Calu3 (cell line): ENCODE measurements around the gene BLTP3A. TPM values are rescaled to one million over a fixed set of nuclear protein-coding genes. Genes with fewer than 3 reads are reported as not detected.
A peak's percentile ranks its signal among the peaks of the same experiment; 100 is the strongest.

Experiments used
- BruUV-seq: library from RNA; stranded (reverse); fragments of 400-500 nt; replicated peaks from 2 replicates; lab custom pipeline; 2021; lab: Mats Ljungman, UMichigan
- CTCF ChIA-PET: fragments of 300-600 bp; sonication (Branson Sonifier 250); formaldehyde crosslinking; loops from one replicate; lab custom pipeline; 2022; ENCODE audit warnings: antibody characterized with exemption; lab: Charles Lee
- DNase-seq: peaks from one replicate; pipeline ENCODE4 v3.0.0; 2022
- H3K27ac Mint-ChIP-seq: one replicate; pipeline ENCODE4 v1.8.0; 2022; ENCODE audit warnings: mixed read lengths; ENCODE audit not compliant: unreplicated experiment
- H3K27me3 Mint-ChIP-seq: one replicate; pipeline ENCODE4 v1.8.0; 2022; ENCODE audit warnings: mixed read lengths; ENCODE audit not compliant: unreplicated experiment
- H3K36me3 Mint-ChIP-seq: one replicate; pipeline ENCODE4 v1.8.0; 2022; ENCODE audit warnings: mild to moderate bottlenecking, moderate library complexity, mixed read lengths; ENCODE audit not compliant: insufficient read depth, unreplicated experiment
- H3K4me1 Mint-ChIP-seq: one replicate; pipeline ENCODE4 v1.8.0; 2022; ENCODE audit warnings: mild to moderate bottlenecking, low read depth, mixed read lengths; ENCODE audit not compliant: unreplicated experiment
- H3K4me3 Mint-ChIP-seq: one replicate; pipeline ENCODE4 v1.8.0; 2022; ENCODE audit warnings: mild to moderate bottlenecking, low read depth, moderate library complexity, mixed read lengths; ENCODE audit not compliant: unreplicated experiment
- H3K9me3 Mint-ChIP-seq: one replicate; pipeline ENCODE4 v1.8.0; 2022; ENCODE audit warnings: low read depth, mixed read lengths; ENCODE audit not compliant: unreplicated experiment
- intact Hi-C: fragments of 100-400 bp; cut with micrococcal nuclease; formaldehyde crosslinking; loops from one replicate; pipeline ENCODE4 v1.10.0; 2022; ENCODE audit not compliant: unreplicated experiment
- total RNA-seq: library from RNA; stranded (reverse); gene quantifications from 2 replicates; pipeline ENCODE4 v1.2.3, GENCODE V29; 2022
- TF ChIP-seq, protein P1 (sequence below): fragments of 200-600 bp; IDR thresholded peaks from one replicate; pipeline ENCODE4 v1.8.0; 2022; ENCODE audit warnings: antibody characterized with exemption; ENCODE audit not compliant: unreplicated experiment

BLTP3A gene
- total RNA-seq, 1 experiment from 2014 or later: 33.4 TPM

DNA sequence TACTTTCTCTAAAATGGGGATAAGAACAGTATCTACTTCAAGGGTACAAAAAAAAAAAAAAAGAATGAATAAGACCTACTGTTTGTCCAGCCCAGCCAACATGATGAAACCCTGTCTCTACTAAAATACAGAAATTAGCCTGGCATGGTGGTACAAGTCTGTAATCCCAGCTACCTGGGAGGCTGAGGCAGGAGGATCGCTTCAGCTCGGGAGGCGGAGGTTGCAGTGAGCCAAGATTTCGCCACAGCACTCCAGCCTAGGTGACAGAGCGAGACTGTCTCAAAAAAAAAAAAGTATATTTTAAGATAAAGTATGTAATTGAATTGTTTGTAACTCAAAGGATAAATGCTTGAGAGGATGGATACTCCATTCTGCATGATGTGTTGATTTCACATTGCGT is 2.0 kb downstream of the BLTP3A start:
- no peak for DNase-seq
- H3K4me3 Mint-ChIP-seq: peak overlapping the region; percentile 93
- TF ChIP-seq, protein P1, sequence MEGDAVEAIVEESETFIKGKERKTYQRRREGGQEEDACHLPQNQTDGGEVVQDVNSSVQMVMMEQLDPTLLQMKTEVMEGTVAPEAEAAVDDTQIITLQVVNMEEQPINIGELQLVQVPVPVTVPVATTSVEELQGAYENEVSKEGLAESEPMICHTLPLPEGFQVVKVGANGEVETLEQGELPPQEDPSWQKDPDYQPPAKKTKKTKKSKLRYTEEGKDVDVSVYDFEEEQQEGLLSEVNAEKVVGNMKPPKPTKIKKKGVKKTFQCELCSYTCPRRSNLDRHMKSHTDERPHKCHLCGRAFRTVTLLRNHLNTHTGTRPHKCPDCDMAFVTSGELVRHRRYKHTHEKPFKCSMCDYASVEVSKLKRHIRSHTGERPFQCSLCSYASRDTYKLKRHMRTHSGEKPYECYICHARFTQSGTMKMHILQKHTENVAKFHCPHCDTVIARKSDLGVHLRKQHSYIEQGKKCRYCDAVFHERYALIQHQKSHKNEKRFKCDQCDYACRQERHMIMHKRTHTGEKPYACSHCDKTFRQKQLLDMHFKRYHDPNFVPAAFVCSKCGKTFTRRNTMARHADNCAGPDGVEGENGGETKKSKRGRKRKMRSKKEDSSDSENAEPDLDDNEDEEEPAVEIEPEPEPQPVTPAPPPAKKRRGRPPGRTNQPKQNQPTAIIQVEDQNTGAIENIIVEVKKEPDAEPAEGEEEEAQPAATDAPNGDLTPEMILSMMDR: no peak
- peak overlapping the region; percentile 96 for H3K27ac Mint-ChIP-seq
- H3K9me3 Mint-ChIP-seq: no peaks in the 10 kb centered on the region
- peaks cover 34% of the 10 kb centered on the region for H3K4me1 Mint-ChIP-seq
- intact Hi-C loops: no loop called here
- H3K36me3 Mint-ChIP-seq: peaks cover 37% of the 10 kb centered on the region
- no peaks in the 10 kb centered on the region for H3K27me3 Mint-ChIP-seq
- CTCF ChIA-PET: interaction anchor here (0.7 kb wide), 1 partner anchor 134 kb away, joined by 3 read pairs; no protein-coding TSS in a partner anchor
- no TSS peak for BruUV-seq

DNA sequence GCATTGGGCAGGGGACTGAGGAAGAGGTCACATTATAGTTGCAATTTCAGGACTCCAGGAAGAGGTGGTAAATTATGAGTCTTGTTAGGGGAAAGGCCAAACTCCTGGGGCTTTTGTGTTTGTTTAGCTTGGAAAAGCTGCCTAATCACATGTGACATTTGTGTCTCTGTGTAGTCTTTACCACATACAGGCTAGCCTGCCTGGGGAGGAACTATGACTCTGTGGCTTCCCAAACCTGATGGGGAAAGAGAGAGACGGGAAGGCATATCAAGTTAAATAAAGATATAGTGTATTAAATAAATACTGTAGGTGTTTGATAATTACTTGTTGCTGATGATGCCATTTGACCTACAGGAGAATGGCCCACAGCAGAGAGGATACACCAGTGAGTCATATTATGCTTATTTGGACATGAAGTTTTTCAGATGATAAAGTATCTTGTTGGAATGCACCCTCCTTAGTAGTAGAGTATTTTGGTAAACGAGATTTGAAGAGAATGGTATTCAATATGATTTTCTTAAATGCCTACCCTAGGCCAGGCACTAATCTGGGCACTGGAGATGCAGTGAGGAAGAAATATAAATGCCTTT is 4.0 kb downstream of the BLTP3A start:
- TF ChIP-seq, protein P1: no peak
- Mint-ChIP-seq H3K27ac (peak overlapping the region; percentile 43), H3K27me3 (no peaks in the 10 kb centered on the region), H3K4me1 (peaks cover 33% of the 10 kb centered on the region), H3K36me3 (peaks cover 28% of the 10 kb centered on the region), H3K4me3 (peak overlapping the region; percentile 14), H3K9me3 (no peaks in the 10 kb centered on the region)
- intact Hi-C loops: no loop called here
- CTCF ChIA-PET: no interaction called here
- no peak for DNase-seq
- BruUV-seq: no TSS peak

DNA sequence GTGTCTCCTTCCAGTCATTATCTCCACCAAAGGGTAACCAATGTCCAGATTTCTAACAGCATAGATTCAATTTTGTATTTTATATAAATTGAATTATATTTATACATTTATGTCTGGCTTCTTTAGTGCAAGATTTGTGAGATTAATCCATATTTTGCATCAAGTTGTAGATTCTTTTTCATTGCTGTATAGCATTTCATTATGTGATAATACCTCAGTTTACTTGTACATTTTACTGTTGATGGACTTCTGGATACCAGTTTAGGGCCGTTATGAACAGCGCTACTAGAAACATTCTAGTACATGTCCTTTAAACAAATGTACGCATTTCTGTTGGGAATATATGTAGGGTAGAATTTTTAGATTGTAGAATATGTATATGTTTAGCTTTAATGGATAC is 6.2 kb downstream of the BLTP3A start:
- TF ChIP-seq, protein P1: no peak
- Mint-ChIP-seq H3K36me3 (peaks cover 7% of the 10 kb centered on the region), H3K4me3 (no peak overlapping the region), H3K27me3 (no peaks in the 10 kb centered on the region), H3K4me1 (peaks cover 34% of the 10 kb centered on the region), H3K9me3 (no peaks in the 10 kb centered on the region), H3K27ac (no peak overlapping the region)
- CTCF ChIA-PET: no interaction called here
- BruUV-seq: no TSS peak
- intact Hi-C loops: no loop called here
- DNase-seq: no peak

DNA sequence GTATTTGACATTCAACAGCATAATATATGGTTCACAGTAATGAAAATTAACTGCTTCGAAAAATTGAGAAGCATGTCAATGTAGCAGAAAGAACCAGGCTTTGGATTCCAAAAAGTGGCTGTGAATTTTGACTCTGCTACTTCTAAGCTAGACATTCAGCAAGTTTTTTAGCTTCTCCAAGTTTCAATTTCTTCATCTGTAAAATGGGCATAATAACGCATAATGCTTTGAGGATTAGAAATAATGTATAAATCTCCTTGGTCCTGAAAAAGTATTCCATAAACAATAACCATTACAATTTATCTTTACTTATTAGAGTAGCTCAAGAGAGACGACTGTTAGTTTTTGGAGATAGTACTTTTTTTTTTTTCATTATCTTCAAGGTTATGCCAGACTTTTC is 7.7 kb downstream of the BLTP3A start:
- TF ChIP-seq, protein P1: no peak
- H3K36me3 Mint-ChIP-seq: no peaks in the 10 kb centered on the region
- H3K4me3 Mint-ChIP-seq: no peak overlapping the region
- BruUV-seq: no TSS peak
- intact Hi-C loops: no loop called here
- no peaks in the 10 kb centered on the region for H3K27me3 Mint-ChIP-seq
- H3K27ac Mint-ChIP-seq: no peak overlapping the region
- H3K4me1 Mint-ChIP-seq: peaks cover 28% of the 10 kb centered on the region
- CTCF ChIA-PET: interaction anchor here (0.6 to 2.3 kb wide), 5 partner anchors 8 to 320 kb away, joined by 3 to 7 read pairs (median 5); partner anchors contain the start of genes BLTP3A and ILRUN
- DNase-seq: no peak
- no peaks in the 10 kb centered on the region for H3K9me3 Mint-ChIP-seq
